Activated CD8-positive, alpha-beta memory T cell treated with anti-CD3 and anti-CD28 coated beads, Interleukin-2, amount 50 U/mL, for 24 hours (primary cell): ENCODE data around the gene DLX2.
"Not testable (repeated sequence)": the region's sequence is repeated elsewhere in the genome, so short reads cannot be mapped to it uniquely, and the experiment has no call there.

Experiments used
- DNase-seq: peaks from one replicate; pipeline ENCODE4 v3.0.0-alpha.2; 2020; ENCODE audit errors: extremely low read depth

DLX2 gene

DNA sequence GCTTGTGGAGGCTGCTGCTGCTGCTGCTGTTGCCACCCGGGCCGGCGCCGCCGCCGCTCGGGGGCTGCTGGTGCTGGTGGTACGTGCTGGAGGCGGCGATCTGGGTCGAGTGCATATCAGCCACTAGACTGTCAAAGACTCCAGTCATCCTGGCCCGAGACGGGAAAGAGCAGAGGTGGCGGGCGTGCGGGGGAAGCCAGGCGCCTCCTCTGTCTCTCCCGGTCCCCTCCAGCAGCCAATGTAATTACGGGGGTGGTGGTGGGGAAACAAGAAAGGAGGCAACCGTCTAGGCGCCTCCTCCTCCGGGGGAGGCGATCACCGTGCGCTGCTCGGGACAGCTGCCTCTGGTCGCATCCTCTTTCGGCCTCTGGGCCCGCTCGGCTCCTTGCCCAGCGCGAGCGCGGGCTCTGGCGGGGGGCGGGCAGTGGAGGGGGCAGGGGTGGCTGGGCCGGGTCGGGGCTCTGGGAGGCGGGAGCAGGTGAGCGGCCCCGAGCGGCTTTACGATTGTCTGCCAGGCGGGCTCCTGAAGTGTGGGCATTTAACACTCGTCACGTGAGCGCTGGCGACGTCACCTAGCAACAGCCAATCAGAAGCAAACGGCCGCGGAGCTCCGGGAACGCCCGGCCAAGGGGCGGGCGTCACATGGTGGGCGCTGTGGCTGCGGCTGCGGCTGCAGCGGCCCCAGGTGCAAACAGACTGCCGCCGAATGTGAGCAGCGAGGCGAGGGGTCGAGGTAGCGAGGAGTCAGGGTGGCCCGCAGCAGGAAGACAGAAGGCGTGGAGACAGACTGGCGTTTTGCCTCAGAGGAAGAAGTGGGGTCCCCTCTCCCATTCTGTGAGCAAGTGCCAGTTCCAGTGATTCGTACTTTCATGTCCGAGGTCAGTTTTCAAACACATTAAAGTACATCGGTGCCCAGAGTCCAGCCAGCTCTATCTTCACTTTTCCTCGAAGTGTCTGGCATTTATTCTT is at the start of gene DLX2:
DLX2 (minus strand) TSS at position 510 of the 969 bp plus-strand sequence; CDS start at position 148, 362 bp downstream.
- DNase-seq: peak; percentile 51

DNA sequence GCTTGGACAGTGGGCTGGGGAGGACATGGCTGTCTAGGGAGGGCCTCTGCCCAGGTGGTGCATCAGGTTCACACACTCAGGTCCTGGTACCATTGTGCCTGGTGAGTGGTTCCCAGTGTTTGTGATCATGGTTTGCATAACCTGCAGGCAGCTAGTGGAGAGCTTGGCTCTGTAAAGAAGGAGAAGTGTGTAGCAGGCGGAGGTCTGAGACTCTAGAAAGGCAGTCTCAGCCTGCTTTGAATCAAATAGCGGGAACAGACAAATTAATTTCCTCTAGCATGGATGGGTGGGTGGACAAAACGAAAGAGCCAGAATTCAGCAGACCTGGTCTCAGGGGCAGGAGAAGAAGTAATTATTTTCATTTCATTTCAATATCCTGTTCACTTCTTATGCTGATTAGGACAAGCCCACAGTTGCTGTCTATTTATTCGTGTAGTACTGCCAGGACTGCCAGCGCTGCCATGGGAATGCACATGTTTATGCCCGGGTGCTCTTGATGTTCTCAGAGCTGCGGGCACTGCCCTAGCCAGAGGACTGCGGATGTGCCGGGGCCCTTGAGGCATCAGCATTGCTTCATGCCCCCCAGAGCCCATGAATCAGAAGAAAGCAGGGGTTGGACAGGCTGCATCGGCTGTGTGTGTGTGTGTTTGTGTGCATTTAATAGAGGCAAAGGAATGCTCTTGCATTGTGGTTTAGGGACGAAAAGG is 45.4 kb upstream of the DLX2 start:
- no peak for DNase-seq

GRCh38 chr2:172143817-172144216 is 41.1 kb upstream of the DLX2 start:
- DNase-seq: no peak

GRCh38 chr2:172138727-172139126 is 36.0 kb upstream of the DLX2 start:
- not testable (repeated sequence) for DNase-seq

DNA sequence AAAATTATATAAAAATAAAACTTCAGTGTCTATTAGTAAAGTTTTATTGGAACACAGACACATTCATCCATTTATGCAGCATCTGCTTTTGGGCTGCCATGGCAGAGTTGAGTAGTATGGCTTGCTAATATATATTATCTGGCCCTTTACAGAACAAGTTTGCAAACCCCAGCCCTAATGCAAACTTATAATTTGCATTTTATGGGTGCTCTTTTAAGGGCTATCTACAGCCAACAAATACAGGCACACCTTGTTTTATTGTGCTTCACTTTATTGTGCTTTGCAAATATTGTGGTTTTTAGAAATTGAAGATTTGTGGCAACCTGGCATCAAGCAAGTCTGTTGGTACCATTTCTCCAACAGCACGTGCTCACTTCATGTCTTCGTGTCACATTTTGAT is 35.2 kb upstream of the DLX2 start:
- no peak for DNase-seq

DNA sequence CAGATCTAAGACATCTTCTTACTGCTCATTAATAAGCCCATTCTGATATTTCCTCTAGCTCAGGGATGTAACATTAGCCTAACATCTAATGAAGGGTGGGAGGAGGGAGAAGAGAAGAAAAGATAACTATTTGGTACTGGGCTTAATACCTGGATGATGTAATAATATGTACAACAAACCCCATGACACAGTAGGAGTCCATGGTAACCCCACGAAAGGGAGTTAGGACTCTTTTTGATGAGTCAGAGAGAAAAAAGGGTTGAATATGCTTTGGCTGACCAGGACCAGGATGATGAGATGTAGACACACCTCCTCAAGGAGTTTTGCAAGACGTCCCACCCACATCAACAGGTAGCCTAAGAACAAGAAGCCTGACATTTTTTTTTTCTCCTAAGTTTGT is 34.4 kb upstream of the DLX2 start:
- no peak for DNase-seq

DNA sequence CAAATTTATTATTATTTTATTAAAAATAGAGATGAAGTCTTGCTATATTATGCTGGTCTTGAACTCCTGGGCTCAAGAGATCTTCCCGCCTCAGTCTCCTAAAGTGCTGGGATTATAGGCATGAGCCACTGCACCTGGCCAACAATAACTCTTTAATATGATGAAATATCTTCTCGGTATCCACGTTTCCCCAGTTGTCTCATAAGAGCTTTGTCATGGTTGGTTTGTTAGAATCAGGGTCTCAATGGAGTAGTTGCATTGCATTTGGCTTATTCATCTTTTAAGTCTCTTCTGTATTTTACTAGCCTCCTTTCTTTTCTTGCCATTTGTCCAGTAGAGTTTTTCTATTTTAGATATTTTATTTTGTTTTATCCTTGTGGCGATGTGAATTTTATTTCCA is 32.7 kb upstream of the DLX2 start:
- no peak for DNase-seq

GRCh38 chr2:172134270-172134669 is 31.6 kb upstream of the DLX2 start:
- no peak for DNase-seq

- DNase-seq: no peak
Observed at GRCh38 chr2:172131713-172132555, 29.2 kb upstream of the DLX2 start.

DNA sequence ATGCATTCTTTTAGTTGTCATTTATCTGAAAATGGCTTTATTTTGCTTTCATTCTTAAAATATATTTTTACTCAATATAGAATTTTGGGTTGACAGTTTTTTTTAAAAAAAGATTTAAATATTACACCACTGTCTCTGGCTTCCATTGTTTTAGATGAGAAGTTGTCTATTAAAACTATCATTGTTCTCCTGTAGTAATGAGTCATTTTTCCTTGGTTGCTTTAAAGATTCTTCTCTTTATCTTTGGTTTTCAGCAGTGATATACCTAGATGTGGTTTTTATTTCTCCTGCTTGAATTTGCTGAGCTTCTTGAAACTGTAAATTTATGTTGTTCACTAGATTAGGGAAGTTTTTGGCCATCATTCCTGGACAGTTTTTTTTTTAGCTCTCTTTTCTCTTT is 26.7 kb upstream of the DLX2 start:
- no peak for DNase-seq

- DNase-seq: no peak
Observed at GRCh38 chr2:172128484-172128883, 25.8 kb upstream of the DLX2 start.

GRCh38 chr2:172120118-172120517 is 17.4 kb upstream of the DLX2 start:
- no peak for DNase-seq

- DNase-seq: no peak
Observed at GRCh38 chr2:172119089-172119488, 16.4 kb upstream of the DLX2 start.

- no peak for DNase-seq
Observed at GRCh38 chr2:172116107-172116506, 13.4 kb upstream of the DLX2 start.

DNA sequence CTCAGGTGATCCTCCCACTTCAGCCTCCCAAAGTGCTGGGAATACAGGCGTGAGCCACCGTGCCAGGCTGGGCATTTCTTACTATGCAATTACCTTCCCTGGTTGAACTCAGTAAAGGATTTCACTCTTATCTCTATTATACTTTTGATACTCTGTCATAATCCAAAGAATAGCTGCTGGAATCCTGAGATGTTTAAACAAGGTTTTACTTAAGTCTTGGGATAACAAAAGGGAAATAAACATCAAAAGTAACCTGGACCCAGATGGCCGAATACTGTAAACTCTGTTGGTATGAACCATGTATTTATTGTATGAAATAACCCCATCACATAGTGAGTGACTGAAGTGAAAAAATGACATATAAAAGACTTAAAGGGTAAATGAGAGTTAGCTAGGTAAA is 11.9 kb upstream of the DLX2 start:
- no peak for DNase-seq

DNA sequence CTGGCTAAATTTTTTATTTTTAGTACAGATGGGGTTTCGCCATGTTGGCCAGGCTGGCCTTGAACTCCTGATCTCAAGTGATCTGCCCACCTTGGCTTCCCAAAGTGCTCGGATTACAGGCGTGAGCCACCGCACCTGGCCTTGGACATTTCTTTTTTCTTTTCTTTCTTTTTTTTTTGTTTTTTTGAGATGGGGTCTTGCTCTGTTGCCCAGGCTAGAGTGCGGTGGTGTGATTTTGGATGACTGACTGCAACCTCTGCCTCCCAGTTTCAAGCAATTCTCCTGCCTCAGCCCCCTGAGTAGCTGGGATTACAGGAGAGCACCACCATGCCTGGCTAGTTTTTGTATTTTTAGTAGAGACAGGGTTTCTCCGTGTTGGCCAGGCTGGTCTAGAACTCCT is 11.5 kb upstream of the DLX2 start:
- DNase-seq: not testable (repeated sequence)

DNA sequence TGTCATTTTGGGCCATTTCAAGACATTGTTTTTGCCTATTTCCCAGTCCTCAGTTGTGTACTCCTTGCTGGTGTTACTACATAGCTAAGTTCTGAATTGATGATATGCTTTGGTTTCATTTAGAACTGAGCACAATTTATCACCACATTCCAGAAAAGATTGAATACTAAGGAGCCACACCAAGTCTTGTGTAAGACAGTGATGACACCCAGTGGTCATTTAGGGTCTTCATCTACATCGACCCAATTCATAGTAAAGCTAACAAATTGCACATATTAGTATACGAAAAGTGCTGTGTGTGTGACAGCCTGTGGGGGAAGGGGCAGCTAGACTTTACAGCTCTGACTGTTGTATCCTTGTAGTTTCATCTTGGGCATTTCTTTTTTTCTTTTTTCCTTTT is 10.9 kb upstream of the DLX2 start:
- DNase-seq: no peak

GRCh38 chr2:172109988-172110811 is 7.5 kb upstream of the DLX2 start:
- no peak for DNase-seq

GRCh38 chr2:172109256-172109987 is 6.7 kb upstream of the DLX2 start:
- DNase-seq: no peak

- no peak for DNase-seq
Observed at GRCh38 chr2:172108587-172108930, 5.9 kb upstream of the DLX2 start.
